Measurements from ENCODE around the gene HES4.
"Not testable (repeated sequence)": the region's sequence is repeated elsewhere in the genome, so short reads cannot be mapped to it uniquely, and the experiment has no call there.

HES4 gene

GRCh38 chr1:1022302-1023009 lies 22.6 kb upstream of the HES4 start:
- no peak overlapping the region for H3K4me3 ChIP-seq (ENCODE audit: low read depth in 1 of 2, low read length in 2 of 2)

GRCh38 chr1:1021920-1022259 lies 22.0 kb upstream of the HES4 start:
- Histone ChIP-seq H3K4me3 (ENCODE audit: low read depth in 1 of 2, low read length in 2 of 2) (no peak overlapping the region), H3K36me3 (ENCODE audit: control insufficient read depth in 1 of 2, insufficient read depth in 2 of 2, low read length in 2 of 2) (no peaks in the 10 kb centered on the region), H3K4me1 (ENCODE audit: control insufficient read depth in 1 of 2, insufficient read depth in 2 of 2, low read length in 2 of 2) (peaks cover 0 to 42% of the 10 kb centered on the region in 2 donors), H3K27ac (ENCODE audit: low read length) (no peak overlapping the region), H3K27me3 (ENCODE audit: low read depth, low read length) (no peaks in the 10 kb centered on the region), H3K9me3 (ENCODE audit: control insufficient read depth in 1 of 2, low read length in 2 of 2) (no peaks in the 10 kb centered on the region)

More at GRCh38 chr1:1022302-1023009, 22.6 kb upstream of the HES4 start:
- H3K36me3 ChIP-seq (ENCODE audit: control insufficient read depth in 1 of 2, insufficient read depth in 2 of 2, low read length in 2 of 2), result no peaks in the 10 kb centered on the region
- no peaks in the 10 kb centered on the region for H3K27me3 ChIP-seq (ENCODE audit: low read depth, low read length)
- H3K27ac ChIP-seq (ENCODE audit: low read length), result no peak overlapping the region
- peaks cover 0 to 42% of the 10 kb centered on the region in 2 donors for H3K4me1 ChIP-seq (ENCODE audit: control insufficient read depth in 1 of 2, insufficient read depth in 2 of 2, low read length in 2 of 2)
- H3K9me3 ChIP-seq (ENCODE audit: control insufficient read depth in 1 of 2, low read length in 2 of 2), result no peaks in the 10 kb centered on the region

- Histone ChIP-seq H3K36me3 (ENCODE audit: control insufficient read depth in 1 of 2, insufficient read depth in 2 of 2, low read length in 2 of 2) (no peaks in the 10 kb centered on the region), H3K27me3 (ENCODE audit: low read depth, low read length) (no peaks in the 10 kb centered on the region), H3K4me3 (ENCODE audit: low read depth in 1 of 2, low read length in 2 of 2) (peak overlapping the region in 1 of 2 donors; percentile 64), H3K9me3 (ENCODE audit: control insufficient read depth in 1 of 2, low read length in 2 of 2) (no peaks in the 10 kb centered on the region), H3K4me1 (ENCODE audit: control insufficient read depth in 1 of 2, insufficient read depth in 2 of 2, low read length in 2 of 2) (peaks cover 0 to 39% of the 10 kb centered on the region in 2 donors), H3K27ac (ENCODE audit: low read length) (no peak overlapping the region)
Observed at GRCh38 chr1:1021010-1021919, 21.4 kb upstream of the HES4 start.

- peaks cover 0 to 32% of the 10 kb centered on the region in 2 donors for H3K4me1 ChIP-seq (ENCODE audit: control insufficient read depth in 1 of 2, insufficient read depth in 2 of 2, low read length in 2 of 2)
- no peaks in the 10 kb centered on the region for H3K27me3 ChIP-seq (ENCODE audit: low read depth, low read length)
- H3K36me3 ChIP-seq (ENCODE audit: control insufficient read depth in 1 of 2, insufficient read depth in 2 of 2, low read length in 2 of 2), result no peaks in the 10 kb centered on the region
- H3K4me3 ChIP-seq (ENCODE audit: low read depth in 1 of 2, low read length in 2 of 2), result peak overlapping the region in 1 of 2 donors; percentile 64
- H3K27ac ChIP-seq (ENCODE audit: low read length), result no peak overlapping the region
- H3K9me3 ChIP-seq (ENCODE audit: control insufficient read depth in 1 of 2, low read length in 2 of 2), result no peaks in the 10 kb centered on the region
Observed at GRCh38 chr1:1020415-1021009, 20.6 kb upstream of the HES4 start.

- peak within 1 kb of the TSS in 1 of 2 donors; percentile 64 for H3K4me3 ChIP-seq (ENCODE audit: low read depth in 1 of 2, low read length in 2 of 2)
Observed at GRCh38 chr1:1020000-1020404, 20.1 kb upstream of the HES4 start, which contains the start of gene AGRN. TSS of gene AGRN (plus strand) at chr1:1020120. CDS start at chr1:1020173, 53 bp downstream.

GRCh38 chr1:1019122-1019999 lies 19.5 kb upstream of the HES4 start:
- Histone ChIP-seq H3K27ac (ENCODE audit: low read length) (no peak overlapping the region), H3K27me3 (ENCODE audit: low read depth, low read length) (no peaks in the 10 kb centered on the region), H3K9me3 (ENCODE audit: control insufficient read depth in 1 of 2, low read length in 2 of 2) (no peaks in the 10 kb centered on the region), H3K36me3 (ENCODE audit: control insufficient read depth in 1 of 2, insufficient read depth in 2 of 2, low read length in 2 of 2) (no peaks in the 10 kb centered on the region), H3K4me1 (ENCODE audit: control insufficient read depth in 1 of 2, insufficient read depth in 2 of 2, low read length in 2 of 2) (peaks cover 0 to 29% of the 10 kb centered on the region in 2 donors), H3K4me3 (ENCODE audit: low read depth in 1 of 2, low read length in 2 of 2) (peak overlapping the region in 1 of 2 donors; percentile 45)

More at GRCh38 chr1:1020000-1020404, 20.1 kb upstream of the HES4 start, which contains the start of gene AGRN:
- H3K27ac ChIP-seq (ENCODE audit: low read length), result no peak within 1 kb of the TSS
- H3K9me3 ChIP-seq (ENCODE audit: control insufficient read depth in 1 of 2, low read length in 2 of 2), result no peaks in the 10 kb centered on the region
- peaks cover 0 to 32% of the 10 kb centered on the region in 2 donors for H3K4me1 ChIP-seq (ENCODE audit: control insufficient read depth in 1 of 2, insufficient read depth in 2 of 2, low read length in 2 of 2)
- H3K36me3 ChIP-seq (ENCODE audit: control insufficient read depth in 1 of 2, insufficient read depth in 2 of 2, low read length in 2 of 2), result no peaks in the 10 kb centered on the region
- no peaks in the 10 kb centered on the region for H3K27me3 ChIP-seq (ENCODE audit: low read depth, low read length)

GRCh38 chr1:1018321-1018685 lies 18.4 kb upstream of the HES4 start:
- H3K9me3 ChIP-seq (ENCODE audit: control insufficient read depth in 1 of 2, low read length in 2 of 2); H3K4me3 ChIP-seq (ENCODE audit: low read depth in 1 of 2, low read length in 2 of 2); H3K27me3 ChIP-seq (ENCODE audit: low read depth, low read length); H3K27ac ChIP-seq (ENCODE audit: low read length); H3K36me3 ChIP-seq (ENCODE audit: control insufficient read depth in 1 of 2, insufficient read depth in 2 of 2, low read length in 2 of 2): not testable (repeated sequence)
- H3K4me1 ChIP-seq (ENCODE audit: control insufficient read depth in 1 of 2, insufficient read depth in 2 of 2, low read length in 2 of 2), result peaks cover 0 to 30% of the 10 kb centered on the region in 2 donors

DNA sequence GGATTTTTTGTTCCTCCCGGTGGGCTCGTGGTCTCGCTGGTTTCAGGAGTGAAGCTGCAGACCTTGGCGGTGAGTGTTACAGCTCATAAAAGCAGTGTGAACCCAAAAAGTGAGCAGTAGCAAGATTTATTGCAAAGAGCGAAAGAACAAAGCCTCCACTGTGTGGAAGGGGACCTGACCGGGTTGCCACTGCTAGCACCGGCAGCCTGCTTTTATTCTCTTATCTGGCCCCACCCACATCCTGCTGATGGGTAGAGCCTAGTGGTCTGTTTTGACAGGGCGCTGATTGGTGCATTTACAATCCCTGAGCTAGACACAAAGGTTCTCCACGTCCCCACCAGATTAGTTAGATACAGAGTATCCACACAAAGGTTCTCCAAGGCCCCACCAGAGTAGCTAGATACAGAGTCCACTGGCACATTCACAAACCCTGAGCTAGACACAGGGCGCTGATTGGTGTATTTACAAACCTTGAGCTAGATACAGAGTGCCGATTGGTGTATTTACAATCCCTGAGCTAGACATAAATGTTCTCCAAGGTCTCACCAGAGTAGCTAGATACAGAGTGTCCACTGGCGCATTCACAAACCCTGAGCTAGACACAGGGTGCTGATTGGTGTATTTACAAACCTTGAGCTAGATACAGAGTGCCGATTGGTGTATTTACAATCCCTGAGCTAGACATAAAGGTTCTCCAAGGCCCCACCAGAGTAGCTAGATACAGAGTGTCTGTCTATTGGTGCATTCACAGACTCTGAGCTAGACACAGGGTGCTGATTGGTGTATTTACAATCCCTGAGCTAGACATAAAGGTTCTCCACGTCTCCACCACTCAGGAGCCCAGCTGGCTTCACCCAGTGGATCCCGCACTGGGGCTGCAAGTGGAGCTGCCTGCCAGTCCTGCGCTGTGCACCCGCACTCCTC lies 17.8 kb upstream of the HES4 start:
- H3K4me1 ChIP-seq (ENCODE audit: control insufficient read depth in 1 of 2, insufficient read depth in 2 of 2, low read length in 2 of 2), result peaks cover 0 to 30% of the 10 kb centered on the region in 2 donors
- H3K27ac ChIP-seq (ENCODE audit: low read length); H3K27me3 ChIP-seq (ENCODE audit: low read depth, low read length); H3K4me3 ChIP-seq (ENCODE audit: low read depth in 1 of 2, low read length in 2 of 2); H3K9me3 ChIP-seq (ENCODE audit: control insufficient read depth in 1 of 2, low read length in 2 of 2); H3K36me3 ChIP-seq (ENCODE audit: control insufficient read depth in 1 of 2, insufficient read depth in 2 of 2, low read length in 2 of 2): not testable (repeated sequence)

DNA sequence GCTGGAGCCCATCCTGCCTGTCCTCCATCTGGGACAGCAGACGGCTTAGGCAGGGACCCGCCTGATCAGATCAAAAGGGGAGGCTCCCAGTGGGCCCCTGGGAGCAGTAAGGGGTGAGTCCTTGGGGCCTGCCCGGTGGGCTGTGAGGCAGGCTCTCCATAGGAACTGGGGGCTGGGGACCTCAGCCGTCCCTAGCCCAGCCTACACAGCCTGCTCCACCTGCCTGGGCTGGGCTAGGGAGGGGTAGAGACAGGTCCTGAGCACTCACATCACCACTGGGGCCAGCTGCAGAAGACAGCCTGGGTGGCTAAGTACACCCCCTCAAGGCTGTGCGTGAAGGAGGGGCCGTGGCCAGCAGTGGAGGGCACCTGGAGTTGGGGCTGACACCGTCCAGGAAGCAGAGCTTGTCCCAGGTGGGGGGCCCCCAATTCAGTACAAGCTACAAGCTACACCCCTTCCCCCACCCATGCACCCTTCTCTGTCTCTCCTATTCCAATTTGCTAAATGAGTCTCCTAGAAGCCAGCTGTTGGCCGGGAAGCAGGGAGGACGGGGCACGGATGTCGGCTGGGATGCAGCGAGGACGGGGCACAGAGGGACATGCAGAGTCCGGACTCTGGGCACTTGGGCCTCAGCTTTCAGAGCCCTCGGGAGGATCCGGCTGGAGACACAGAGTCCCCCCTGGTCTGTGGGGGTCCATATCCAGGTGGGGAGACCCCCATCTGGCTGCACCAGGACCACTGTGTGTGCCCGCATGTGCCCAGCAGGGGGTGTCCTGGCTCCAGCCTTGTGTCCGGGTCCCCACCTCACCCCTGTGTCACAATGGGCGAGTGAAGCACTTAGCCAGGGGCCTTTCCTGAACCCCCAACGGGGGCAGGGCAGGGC lies 15.1 kb upstream of the HES4 start:
- peaks cover 0 to 18% of the 10 kb centered on the region in 2 donors for H3K4me1 ChIP-seq (ENCODE audit: control insufficient read depth in 1 of 2, insufficient read depth in 2 of 2, low read length in 2 of 2)
- no peak overlapping the region for H3K4me3 ChIP-seq (ENCODE audit: low read depth in 1 of 2, low read length in 2 of 2)
- H3K9me3 ChIP-seq (ENCODE audit: control insufficient read depth in 1 of 2, low read length in 2 of 2), result no peaks in the 10 kb centered on the region
- no peaks in the 10 kb centered on the region for H3K27me3 ChIP-seq (ENCODE audit: low read depth, low read length)
- H3K36me3 ChIP-seq (ENCODE audit: control insufficient read depth in 1 of 2, insufficient read depth in 2 of 2, low read length in 2 of 2), result no peaks in the 10 kb centered on the region
- no peak overlapping the region for H3K27ac ChIP-seq (ENCODE audit: low read length)
